Measurements from ENCODE around the gene HIPK4.

GRCh38 chr19:40414542-40415535, 24.9 kb upstream of the HIPK4 start:
- TF ChIP-seq ZFP30 (CRISPR knock-in tag; IDR thresholded peaks at IDR 0.05) (no peak), ESRRG (CRISPR knock-in tag; IDR thresholded peaks at IDR 0.05) (no peak), ZC3H10 (CRISPR knock-in tag; IDR thresholded peaks at IDR 0.05) (no peak)
- TF ChIP-seq, protein P1, sequence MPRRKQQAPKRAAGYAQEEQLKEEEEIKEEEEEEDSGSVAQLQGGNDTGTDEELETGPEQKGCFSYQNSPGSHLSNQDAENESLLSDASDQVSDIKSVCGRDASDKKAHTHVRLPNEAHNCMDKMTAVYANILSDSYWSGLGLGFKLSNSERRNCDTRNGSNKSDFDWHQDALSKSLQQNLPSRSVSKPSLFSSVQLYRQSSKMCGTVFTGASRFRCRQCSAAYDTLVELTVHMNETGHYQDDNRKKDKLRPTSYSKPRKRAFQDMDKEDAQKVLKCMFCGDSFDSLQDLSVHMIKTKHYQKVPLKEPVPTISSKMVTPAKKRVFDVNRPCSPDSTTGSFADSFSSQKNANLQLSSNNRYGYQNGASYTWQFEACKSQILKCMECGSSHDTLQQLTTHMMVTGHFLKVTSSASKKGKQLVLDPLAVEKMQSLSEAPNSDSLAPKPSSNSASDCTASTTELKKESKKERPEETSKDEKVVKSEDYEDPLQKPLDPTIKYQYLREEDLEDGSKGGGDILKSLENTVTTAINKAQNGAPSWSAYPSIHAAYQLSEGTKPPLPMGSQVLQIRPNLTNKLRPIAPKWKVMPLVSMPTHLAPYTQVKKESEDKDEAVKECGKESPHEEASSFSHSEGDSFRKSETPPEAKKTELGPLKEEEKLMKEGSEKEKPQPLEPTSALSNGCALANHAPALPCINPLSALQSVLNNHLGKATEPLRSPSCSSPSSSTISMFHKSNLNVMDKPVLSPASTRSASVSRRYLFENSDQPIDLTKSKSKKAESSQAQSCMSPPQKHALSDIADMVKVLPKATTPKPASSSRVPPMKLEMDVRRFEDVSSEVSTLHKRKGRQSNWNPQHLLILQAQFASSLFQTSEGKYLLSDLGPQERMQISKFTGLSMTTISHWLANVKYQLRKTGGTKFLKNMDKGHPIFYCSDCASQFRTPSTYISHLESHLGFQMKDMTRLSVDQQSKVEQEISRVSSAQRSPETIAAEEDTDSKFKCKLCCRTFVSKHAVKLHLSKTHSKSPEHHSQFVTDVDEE (CRISPR knock-in tag; IDR thresholded peaks at IDR 0.05) = no peak
